CD4-positive, alpha-beta T cell treated with Interferon gamma for 1 hour (primary cell): ENCODE results near the gene SLC9A3.
"Not testable (repeated sequence)": the region's sequence is repeated elsewhere in the genome, so short reads cannot be mapped to it uniquely, and the experiment has no call there.

ENCODE experiments used
- DNase-seq: peaks from one replicate; pipeline ENCODE4 v3.0.0-alpha.2; 2020

SLC9A3 gene

GRCh38 chr5:523441-524222, 617 bp downstream of the SLC9A3 start:
- no peak for DNase-seq

GRCh38 chr5:522899-523440, 1.3 kb downstream of the SLC9A3 start:
- DNase-seq = no peak

- DNase-seq = no peak
Observed at GRCh38 chr5:522116-522515, 2.1 kb downstream of the SLC9A3 start.

- no peak for DNase-seq
Observed at GRCh38 chr5:521680-522079, 2.6 kb downstream of the SLC9A3 start.

- no peak for DNase-seq
Observed at GRCh38 chr5:520850-521226, 3.4 kb downstream of the SLC9A3 start.

GRCh38 chr5:520196-520849, 3.9 kb downstream of the SLC9A3 start:
- no peak for DNase-seq

GRCh38 chr5:518721-519120, 5.5 kb downstream of the SLC9A3 start:
- DNase-seq = no peak

- no peak for DNase-seq
Observed at GRCh38 chr5:517535-518100, 6.6 kb downstream of the SLC9A3 start.

GRCh38 chr5:516980-517379, 7.3 kb downstream of the SLC9A3 start:
- DNase-seq = no peak

GRCh38 chr5:516338-516925, 7.8 kb downstream of the SLC9A3 start:
- DNase-seq = no peak

GRCh38 chr5:515273-515836, 8.9 kb downstream of the SLC9A3 start:
- DNase-seq = no peak

GRCh38 chr5:514673-515072, 9.6 kb downstream of the SLC9A3 start:
- DNase-seq = no peak

- no peak for DNase-seq
Observed at GRCh38 chr5:514101-514485, 10.2 kb downstream of the SLC9A3 start.

GRCh38 chr5:513216-514100, 10.8 kb downstream of the SLC9A3 start:
- no peak for DNase-seq

GRCh38 chr5:511476-511875, 12.8 kb downstream of the SLC9A3 start:
- no peak for DNase-seq

- DNase-seq = no peak
Observed at GRCh38 chr5:510521-510920, 13.7 kb downstream of the SLC9A3 start.

GRCh38 chr5:509611-510185, 14.6 kb downstream of the SLC9A3 start:
- no peak for DNase-seq

- not testable (repeated sequence) for DNase-seq
Observed at GRCh38 chr5:507986-508575, 16.2 kb downstream of the SLC9A3 start.

GRCh38 chr5:505951-506525, 18.2 kb downstream of the SLC9A3 start:
- no peak for DNase-seq

GRCh38 chr5:504326-505154, 19.7 kb downstream of the SLC9A3 start:
- no peak for DNase-seq
